Peyer's patch (tissue), 4 donors: ENCODE data around the gene KIRREL3. TPM values are rescaled to one million over a fixed set of nuclear protein-coding genes. Genes with fewer than 3 reads are reported as not detected.

Experiments
- DNase-seq, 3 donors: peaks; one replicate each; pipeline ENCODE4 v3.0.0-alpha.2; 2017 to 2019
- H3K27ac ChIP-seq, 4 donors: fragments of 200-600 bp; sonication (generic); one replicate each; pipeline ENCODE4 v1.5.1; 2016 to 2019
- H3K27me3 ChIP-seq, 2 donors: fragments of 200-600 bp; sonication (generic); one replicate each; pipeline ENCODE4 v1.5.1; 2019
- H3K36me3 ChIP-seq, 3 donors: fragments of 200-600 bp; sonication (generic); one replicate each; pipeline ENCODE4 v1.5.1; 2016 to 2019
- H3K4me1 ChIP-seq, 4 donors: fragments of 200-600 bp; sonication (generic); one replicate each; pipeline ENCODE4 v1.5.1; 2016 to 2019
- H3K4me3 ChIP-seq, 4 donors: fragments of 200-600 bp; sonication (generic); 1 replicate in 3 of 4; 2 replicates in 1 of 4; pipeline ENCODE4 v1.5.1; 2016 to 2019; ENCODE audit warnings: mild to moderate bottlenecking in 1 of 4
- H3K9me3 ChIP-seq, 4 donors: fragments of 200-600 bp; sonication (generic); one replicate each; pipeline ENCODE4 v1.5.1; 2016 to 2019; ENCODE audit warnings: mild to moderate bottlenecking in 1 of 4
- CTCF ChIP-seq, 6 experiments: fragments of 450-650 bp in 4 of 6; fragments of 200-600 bp in 2 of 6; sonication (generic) in 1 of 6; IDR thresholded peaks; one replicate each; pipeline ENCODE4 v1.5.1; 2017 to 2019; ENCODE audit warnings: antibody characterized with exemption in 6 of 6, mild to moderate bottlenecking in 3 of 6, moderate library complexity in 1 of 6
- POLR2A ChIP-seq, 2 donors: fragments of 450-650 bp; IDR thresholded peaks; one replicate each; pipeline ENCODE4 v1.5.1; 2017; ENCODE audit warnings: antibody characterized with exemption in 2 of 2, mild to moderate bottlenecking in 2 of 2, moderate library complexity in 2 of 2
- total RNA-seq, 4 donors: library from RNA; depleted of rRNA; stranded (reverse); fragments of >200 nt; gene quantifications; one replicate each; pipeline ENCODE4 v1.1.0, GENCODE V29; 2016

KIRREL3 gene
- total RNA-seq, 4 donors from 2014 or later = 0.83 TPM; not detected in 3

GRCh38 chr11:126575849-126576248, 424.7 kb downstream of the KIRREL3 start:
- DNase-seq = no peak
- Histone ChIP-seq H3K4me3 (no peak overlapping the region), H3K27me3 (no peaks in the 10 kb centered on the region), H3K9me3 (no peaks in the 10 kb centered on the region), H3K27ac (no peak overlapping the region), H3K4me1 (no peaks in the 10 kb centered on the region), H3K36me3 (no peaks in the 10 kb centered on the region)
- TF ChIP-seq CTCF (IDR thresholded peaks at IDR 0.05) = no peak
- no peak for TF ChIP-seq POLR2A (IDR thresholded peaks at IDR 0.05)

GRCh38 chr11:126573325-126573978, 427.1 kb downstream of the KIRREL3 start:
- Histone ChIP-seq H3K36me3 (no peaks in the 10 kb centered on the region), H3K4me1 (no peaks in the 10 kb centered on the region), H3K4me3 (no peak overlapping the region), H3K27me3 (no peaks in the 10 kb centered on the region), H3K9me3 (no peaks in the 10 kb centered on the region), H3K27ac (no peak overlapping the region)
- TF ChIP-seq POLR2A (IDR thresholded peaks at IDR 0.05) (no peak), CTCF (IDR thresholded peaks at IDR 0.05) (no peak)
- DNase-seq = no peak

GRCh38 chr11:126570489-126570888, 430.1 kb downstream of the KIRREL3 start:
- DNase-seq = no peak
- no peak for TF ChIP-seq CTCF (IDR thresholded peaks at IDR 0.05)
- TF ChIP-seq POLR2A (IDR thresholded peaks at IDR 0.05) = no peak
- no peak overlapping the region for H3K4me3 ChIP-seq
- no peaks in the 10 kb centered on the region for H3K27me3 ChIP-seq
- H3K36me3 ChIP-seq = no peaks in the 10 kb centered on the region
- no peaks in the 10 kb centered on the region for H3K9me3 ChIP-seq
- no peak overlapping the region for H3K27ac ChIP-seq
- no peaks in the 10 kb centered on the region for H3K4me1 ChIP-seq

- no peaks in the 10 kb centered on the region for H3K9me3 ChIP-seq
- no peaks in the 10 kb centered on the region for H3K27me3 ChIP-seq
- no peak overlapping the region for H3K4me3 ChIP-seq
- H3K4me1 ChIP-seq = no peaks in the 10 kb centered on the region
- TF ChIP-seq CTCF (IDR thresholded peaks at IDR 0.05) (no peak), POLR2A (IDR thresholded peaks at IDR 0.05) (no peak)
- H3K27ac ChIP-seq = no peak overlapping the region
- DNase-seq = no peak
- no peaks in the 10 kb centered on the region for H3K36me3 ChIP-seq
Observed at GRCh38 chr11:126567419-126567818, 433.2 kb downstream of the KIRREL3 start.

GRCh38 chr11:126564566-126564965, 436.0 kb downstream of the KIRREL3 start:
- Histone ChIP-seq H3K27ac (no peak overlapping the region), H3K27me3 (no peaks in the 10 kb centered on the region), H3K4me1 (no peaks in the 10 kb centered on the region), H3K9me3 (no peaks in the 10 kb centered on the region), H3K4me3 (no peak overlapping the region), H3K36me3 (no peaks in the 10 kb centered on the region)
- no peak for TF ChIP-seq CTCF (IDR thresholded peaks at IDR 0.05)
- TF ChIP-seq POLR2A (IDR thresholded peaks at IDR 0.05) = no peak
- no peak for DNase-seq
